ENCODE results near the gene ARHGAP42. TPM values are rescaled to one million over a fixed set of nuclear protein-coding genes. Genes with fewer than 3 reads are reported as not detected.

The ARHGAP42 gene
- total and polyA plus RNA-seq, 10 donors = 3.5 to 31.0 (median 19.6) TPM

- Histone ChIP-seq H3K4me1 (no peaks in the 10 kb centered on the region), H3K9me3 (no peaks in the 10 kb centered on the region), H3K27me3 (replicated peaks in 1 of 7) (no peaks in the 10 kb centered on the region), H3K4me3 (no peak overlapping the region), H3K27ac (no peak overlapping the region), H3K36me3 (no peaks in the 10 kb centered on the region)
- intact Hi-C loops (cut with DNase I; ENCODE audit: low total_unique reads) = no loop called here
- 82 to 96% (median 92%) methylated on average over 2 of the region's 2 CpGs for WGBS, 5 donors
- no peak for DNase-seq
- TF ChIP-seq, protein P1, sequence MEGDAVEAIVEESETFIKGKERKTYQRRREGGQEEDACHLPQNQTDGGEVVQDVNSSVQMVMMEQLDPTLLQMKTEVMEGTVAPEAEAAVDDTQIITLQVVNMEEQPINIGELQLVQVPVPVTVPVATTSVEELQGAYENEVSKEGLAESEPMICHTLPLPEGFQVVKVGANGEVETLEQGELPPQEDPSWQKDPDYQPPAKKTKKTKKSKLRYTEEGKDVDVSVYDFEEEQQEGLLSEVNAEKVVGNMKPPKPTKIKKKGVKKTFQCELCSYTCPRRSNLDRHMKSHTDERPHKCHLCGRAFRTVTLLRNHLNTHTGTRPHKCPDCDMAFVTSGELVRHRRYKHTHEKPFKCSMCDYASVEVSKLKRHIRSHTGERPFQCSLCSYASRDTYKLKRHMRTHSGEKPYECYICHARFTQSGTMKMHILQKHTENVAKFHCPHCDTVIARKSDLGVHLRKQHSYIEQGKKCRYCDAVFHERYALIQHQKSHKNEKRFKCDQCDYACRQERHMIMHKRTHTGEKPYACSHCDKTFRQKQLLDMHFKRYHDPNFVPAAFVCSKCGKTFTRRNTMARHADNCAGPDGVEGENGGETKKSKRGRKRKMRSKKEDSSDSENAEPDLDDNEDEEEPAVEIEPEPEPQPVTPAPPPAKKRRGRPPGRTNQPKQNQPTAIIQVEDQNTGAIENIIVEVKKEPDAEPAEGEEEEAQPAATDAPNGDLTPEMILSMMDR (IDR thresholded peaks at IDR 0.05 in 8 of 11, conservative IDR thresholded peaks at IDR 0.05 in 3 of 11) = no peak
- TF ChIP-seq POLR2A (IDR thresholded peaks at IDR 0.05) (no peak), POLR2AphosphoS5 (IDR thresholded peaks at IDR 0.05) (no peak)
These were observed 16.9 kb upstream of the ARHGAP42 start for GRCh38 chr11:100670140-100670539.

- Histone ChIP-seq H3K27ac (no peak overlapping the region), H3K4me1 (no peaks in the 10 kb centered on the region), H3K27me3 (replicated peaks in 1 of 7) (no peaks in the 10 kb centered on the region), H3K9me3 (no peaks in the 10 kb centered on the region), H3K4me3 (no peak overlapping the region), H3K36me3 (no peaks in the 10 kb centered on the region)
- 87 to 94% (median 88%) methylated on average over 6 of the region's 6 CpGs for WGBS, 5 donors
- no peak for TF ChIP-seq POLR2A (IDR thresholded peaks at IDR 0.05)
- intact Hi-C loops (cut with DNase I; ENCODE audit: low total_unique reads) = no loop called here
- DNase-seq = no peak
These were observed 15.6 kb upstream of the ARHGAP42 start for GRCh38 chr11:100671471-100671870.

- TF ChIP-seq POLR2AphosphoS5 (IDR thresholded peaks at IDR 0.05) (no peak), POLR2A (IDR thresholded peaks at IDR 0.05) (no peak)
- TF ChIP-seq, protein P1 (IDR thresholded peaks at IDR 0.05 in 8 of 11, conservative IDR thresholded peaks at IDR 0.05 in 3 of 11) = no peak
- 85 to 92% (median 90%) methylated on average over 3 of the region's 3 CpGs for WGBS, 5 donors
These were observed 14.5 kb upstream of the ARHGAP42 start for GRCh38 chr11:100672498-100673033.

GRCh38 chr11:100673063-100673462 lies 14.0 kb upstream of the ARHGAP42 start:
- Histone ChIP-seq H3K27ac (no peak overlapping the region), H3K9me3 (no peaks in the 10 kb centered on the region), H3K36me3 (no peaks in the 10 kb centered on the region), H3K4me1 (no peaks in the 10 kb centered on the region), H3K4me3 (no peak overlapping the region), H3K27me3 (replicated peaks in 1 of 7) (no peaks in the 10 kb centered on the region)
- intact Hi-C loops (cut with DNase I; ENCODE audit: low total_unique reads) = no loop called here
- 67 to 90% (median 79%) methylated on average over 1 of the region's 1 CpG for WGBS, 5 donors
- no peak for DNase-seq
- TF ChIP-seq, protein P1 (IDR thresholded peaks at IDR 0.05 in 8 of 11, conservative IDR thresholded peaks at IDR 0.05 in 3 of 11) = no peak
- TF ChIP-seq POLR2A (IDR thresholded peaks at IDR 0.05) = no peak
- no peak for TF ChIP-seq POLR2AphosphoS5 (IDR thresholded peaks at IDR 0.05)

More at GRCh38 chr11:100672498-100673033, 14.5 kb upstream of the ARHGAP42 start:
- Histone ChIP-seq H3K4me1 (no peaks in the 10 kb centered on the region), H3K9me3 (no peaks in the 10 kb centered on the region), H3K36me3 (no peaks in the 10 kb centered on the region), H3K27ac (no peak overlapping the region), H3K27me3 (replicated peaks in 1 of 7) (no peaks in the 10 kb centered on the region), H3K4me3 (no peak overlapping the region)
- no peak for DNase-seq
- intact Hi-C loops (cut with DNase I; ENCODE audit: low total_unique reads) = no loop called here

DNA sequence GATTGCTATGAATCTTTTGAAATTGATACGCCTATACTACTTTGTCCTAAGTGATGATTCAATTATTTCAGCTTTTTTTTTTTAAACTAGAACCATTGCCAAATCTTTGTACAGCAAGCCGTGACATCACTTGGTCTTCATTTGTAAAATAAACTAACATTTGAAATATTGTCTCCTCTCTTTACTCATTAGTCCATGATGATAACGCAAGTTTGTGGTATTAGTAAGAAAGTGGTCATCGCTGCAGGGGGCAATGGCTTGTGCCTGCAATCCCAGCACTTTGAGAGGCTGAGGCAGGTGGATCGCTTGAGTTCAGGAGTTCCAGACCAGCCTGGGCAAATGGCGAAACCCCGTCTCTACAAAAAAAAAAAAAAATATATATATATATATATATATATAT lies 12.9 kb upstream of the ARHGAP42 start:
- Histone ChIP-seq H3K9me3 (no peaks in the 10 kb centered on the region), H3K36me3 (no peaks in the 10 kb centered on the region), H3K27ac (no peak overlapping the region), H3K27me3 (replicated peaks in 1 of 7) (no peaks in the 10 kb centered on the region), H3K4me1 (no peaks in the 10 kb centered on the region), H3K4me3 (no peak overlapping the region)
- 90 to 97% (median 95%) methylated on average over 7 of the region's 7 CpGs for WGBS, 5 donors
- intact Hi-C loops (cut with DNase I; ENCODE audit: low total_unique reads) = no loop called here
- DNase-seq = no peak
- TF ChIP-seq POLR2A (IDR thresholded peaks at IDR 0.05) (no peak), POLR2AphosphoS5 (IDR thresholded peaks at IDR 0.05) (no peak)
- TF ChIP-seq, protein P1 (IDR thresholded peaks at IDR 0.05 in 8 of 11, conservative IDR thresholded peaks at IDR 0.05 in 3 of 11) = no peak

All from spleen (tissue), 11 donors.